HG03354 (cell line): ENCODE data around the gene ATP2B3.
"Not testable (repeated sequence)": the region's sequence is repeated elsewhere in the genome, so short reads cannot be mapped to it uniquely, and the experiment has no call there.

ENCODE experiments used
- ATAC-seq: cut with Tn5 transposase; IDR thresholded peaks from one replicate; pipeline ENCODE4 v1.9.1; 2021; ENCODE audit warnings: mild to moderate bottlenecking; ENCODE audit not compliant: unreplicated experiment, poor library complexity, severe bottlenecking

ATP2B3 gene

GRCh38 chrX:153603131-153603656 lies 85.8 kb downstream of the ATP2B3 start:
- ATAC-seq: no peak

- not testable (repeated sequence) for ATAC-seq
Observed at GRCh38 chrX:153604666-153605380, 87.4 kb downstream of the ATP2B3 start.

GRCh38 chrX:153606503-153606902 lies 89.1 kb downstream of the ATP2B3 start:
- no peak for ATAC-seq

- ATAC-seq: no peak
Observed at GRCh38 chrX:153608376-153608775, 90.9 kb downstream of the ATP2B3 start.

GRCh38 chrX:153608806-153609205 lies 91.4 kb downstream of the ATP2B3 start:
- ATAC-seq: no peak

- peak; percentile 72 for ATAC-seq
Observed at GRCh38 chrX:153609917-153610835, 92.7 kb downstream of the ATP2B3 start.

GRCh38 chrX:153610836-153611213 lies 93.4 kb downstream of the ATP2B3 start:
- ATAC-seq: no peak

GRCh38 chrX:153611298-153612095 lies 94.1 kb downstream of the ATP2B3 start:
- ATAC-seq: no peak

GRCh38 chrX:153612413-153612812 lies 95.0 kb downstream of the ATP2B3 start:
- ATAC-seq: no peak

GRCh38 chrX:153614818-153615217 lies 97.4 kb downstream of the ATP2B3 start:
- ATAC-seq: no peak

- no peak for ATAC-seq
Observed at GRCh38 chrX:153620576-153620975, 103.1 kb downstream of the ATP2B3 start.

- ATAC-seq: no peak
Observed at GRCh38 chrX:153621949-153622598, 104.6 kb downstream of the ATP2B3 start.

GRCh38 chrX:153622661-153623309 lies 105.3 kb downstream of the ATP2B3 start:
- no peak for ATAC-seq

GRCh38 chrX:153623310-153624029 lies 106.0 kb downstream of the ATP2B3 start:
- ATAC-seq: no peak

- no peak for ATAC-seq
Observed at GRCh38 chrX:153624196-153625091, 107.0 kb downstream of the ATP2B3 start.

GRCh38 chrX:153625271-153626024 lies 108.0 kb downstream of the ATP2B3 start:
- no peak for ATAC-seq
